ENCODE data around the gene ASXL3.

ASXL3 gene

DNA sequence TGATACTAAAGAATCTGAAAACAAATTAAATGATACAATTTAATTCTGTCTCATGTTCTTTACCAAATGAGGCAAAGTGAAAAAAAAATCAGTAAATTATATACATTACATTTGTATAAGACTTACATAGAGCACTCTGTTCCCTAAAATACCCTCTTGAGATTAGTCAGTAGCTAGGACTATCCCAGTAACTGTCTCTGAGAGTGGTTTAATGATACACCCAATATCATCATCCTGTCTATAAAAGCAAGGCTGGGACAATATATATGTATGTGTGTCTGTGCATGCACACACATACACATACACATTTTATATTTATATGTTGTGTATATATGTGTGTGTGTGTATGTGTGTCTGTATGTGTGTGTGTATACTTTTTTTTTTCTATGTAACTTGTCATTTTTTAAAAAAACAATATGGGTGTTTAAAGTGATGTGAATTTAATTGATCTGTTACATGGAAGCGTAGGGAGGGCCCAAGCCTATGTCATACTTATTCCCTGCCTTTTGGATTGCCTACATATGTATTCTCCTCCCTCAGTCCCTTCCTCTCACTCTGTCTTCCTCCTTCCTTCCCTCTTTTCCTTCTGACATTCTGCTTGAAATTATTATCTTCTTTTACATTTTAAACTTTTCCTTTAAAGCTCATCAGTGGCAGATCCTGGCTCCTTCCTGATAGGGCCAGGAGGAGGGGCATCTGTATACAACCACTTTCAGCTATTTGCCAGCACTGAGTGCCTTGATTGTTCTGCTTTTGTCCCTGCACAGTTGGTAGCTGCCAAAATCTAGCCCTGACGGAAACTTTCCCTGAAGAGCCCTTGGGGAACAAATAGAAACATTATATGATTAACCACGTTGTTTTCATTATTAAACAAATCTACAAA is 6.8 kb downstream of the ASXL3 start:
- no peak for DNase-seq

DNA sequence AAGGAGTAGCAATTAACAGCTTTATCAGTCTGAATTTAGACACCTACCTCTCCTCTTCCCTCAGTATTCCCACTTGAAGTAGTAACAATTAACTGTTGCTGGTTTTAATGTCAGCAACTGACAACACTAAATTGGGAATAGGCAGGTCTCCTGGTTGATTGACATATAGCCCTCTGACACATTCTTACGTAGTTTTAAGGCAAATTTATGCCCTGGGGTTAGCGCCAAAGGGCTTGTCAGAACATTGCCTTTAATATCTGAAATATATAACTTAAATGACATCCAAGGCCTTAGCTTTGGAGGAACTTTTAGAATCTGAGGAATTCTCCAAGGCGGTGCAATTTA is 7.4 kb downstream of the ASXL3 start:
- DNase-seq, result no peak

- no peak for DNase-seq
These were observed 10.3 kb downstream of the ASXL3 start for GRCh38 chr18:33588361-33588760.

- DNase-seq, result no peak
These were observed 15.2 kb downstream of the ASXL3 start for GRCh38 chr18:33593261-33593660.

- DNase-seq, result no peak
These were observed 16.8 kb downstream of the ASXL3 start for GRCh38 chr18:33594799-33595198.

DNA sequence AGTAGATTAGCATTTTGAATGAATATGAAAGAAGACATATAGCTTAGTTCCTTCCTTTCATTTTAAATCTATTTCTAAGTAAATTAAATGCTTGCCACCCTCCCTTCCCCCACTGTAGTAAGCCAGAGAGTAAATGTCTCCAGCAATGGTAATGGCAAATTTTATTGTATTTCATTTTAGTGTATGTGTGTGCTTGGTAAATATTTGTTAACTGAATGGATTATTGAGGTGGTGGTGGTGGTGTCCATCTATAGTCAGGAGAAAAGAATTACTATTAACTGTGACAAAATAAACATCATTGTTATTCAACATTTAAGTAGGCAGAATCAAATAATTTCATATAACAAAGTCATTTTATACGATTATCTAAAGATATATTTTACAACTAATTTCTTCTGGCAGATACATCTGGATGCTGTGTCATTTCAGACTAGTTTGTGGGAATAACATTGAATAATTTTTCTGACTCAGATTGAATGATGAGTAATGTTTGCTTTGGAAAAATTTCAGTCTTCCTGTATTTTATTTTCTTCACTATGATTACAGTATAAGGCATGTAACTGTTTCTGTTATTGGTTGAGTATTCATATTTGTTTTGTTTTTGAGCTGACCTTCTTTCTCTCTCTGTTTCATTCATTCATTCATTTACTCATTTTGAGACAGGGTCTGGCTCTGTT is 18.3 kb downstream of the ASXL3 start:
- DNase-seq, result no peak

- no peak for DNase-seq
These were observed 22.8 kb downstream of the ASXL3 start for GRCh38 chr18:33600846-33601245.

GRCh38 chr18:33603454-33603853 is 25.4 kb downstream of the ASXL3 start:
- no peak for DNase-seq

DNA sequence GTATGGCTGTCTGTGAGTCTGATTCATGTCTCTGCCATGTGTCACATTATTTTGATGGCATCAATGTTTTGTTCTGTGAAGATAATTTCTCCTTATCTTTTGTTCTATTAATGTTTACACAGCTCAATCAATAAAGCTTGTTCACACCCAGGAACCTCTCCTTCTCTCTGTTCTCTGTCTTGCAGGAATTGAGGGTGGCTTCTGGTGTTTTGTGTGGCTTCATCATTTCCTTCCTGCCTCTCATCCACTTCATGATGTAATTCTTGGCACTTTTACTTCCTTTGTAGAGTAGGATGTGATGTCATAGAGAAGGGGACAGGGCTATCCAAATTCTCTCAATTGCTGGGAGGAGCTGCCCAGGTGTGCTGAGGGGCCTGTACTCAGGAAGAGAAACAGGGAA is 27.2 kb downstream of the ASXL3 start:
- no peak for DNase-seq

GRCh38 chr18:33606621-33607020 is 28.6 kb downstream of the ASXL3 start:
- DNase-seq, result no peak

- DNase-seq, result no peak
These were observed 33.6 kb downstream of the ASXL3 start for GRCh38 chr18:33611525-33612135.

DNA sequence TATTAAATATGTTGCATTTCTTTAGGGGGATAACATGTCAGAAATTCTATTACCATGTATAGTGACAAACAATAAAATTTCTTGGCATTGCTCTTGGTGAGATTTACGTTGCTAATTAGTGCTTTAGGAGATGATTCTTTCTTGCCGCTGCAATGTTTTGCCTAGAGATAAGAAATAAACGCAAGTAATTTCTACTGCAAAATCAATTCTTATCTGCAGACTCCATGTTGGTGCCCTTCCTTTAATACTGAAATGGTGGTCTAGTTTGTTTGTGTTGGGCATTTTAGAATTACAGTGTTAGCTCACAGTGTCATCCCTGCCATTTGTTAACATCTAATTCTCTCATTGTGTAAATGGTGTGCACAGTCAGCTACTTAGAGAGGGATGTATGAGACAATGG is 34.6 kb downstream of the ASXL3 start:
- DNase-seq, result no peak

GRCh38 chr18:33616556-33616955 is 38.5 kb downstream of the ASXL3 start:
- DNase-seq, result no peak

GRCh38 chr18:33627114-33627513 is 49.1 kb downstream of the ASXL3 start:
- no peak for DNase-seq

- no peak for DNase-seq
These were observed 52.5 kb downstream of the ASXL3 start for GRCh38 chr18:33630476-33630875.

GRCh38 chr18:33641141-33641540 is 63.1 kb downstream of the ASXL3 start:
- DNase-seq, result no peak

- DNase-seq, result no peak
These were observed 66.5 kb downstream of the ASXL3 start for GRCh38 chr18:33644494-33644893.

GRCh38 chr18:33647365-33647764 is 69.3 kb downstream of the ASXL3 start:
- no peak for DNase-seq

GRCh38 chr18:33652635-33653034 is 74.6 kb downstream of the ASXL3 start:
- no peak for DNase-seq

GRCh38 chr18:33653231-33653630 is 75.2 kb downstream of the ASXL3 start:
- no peak for DNase-seq

DNA sequence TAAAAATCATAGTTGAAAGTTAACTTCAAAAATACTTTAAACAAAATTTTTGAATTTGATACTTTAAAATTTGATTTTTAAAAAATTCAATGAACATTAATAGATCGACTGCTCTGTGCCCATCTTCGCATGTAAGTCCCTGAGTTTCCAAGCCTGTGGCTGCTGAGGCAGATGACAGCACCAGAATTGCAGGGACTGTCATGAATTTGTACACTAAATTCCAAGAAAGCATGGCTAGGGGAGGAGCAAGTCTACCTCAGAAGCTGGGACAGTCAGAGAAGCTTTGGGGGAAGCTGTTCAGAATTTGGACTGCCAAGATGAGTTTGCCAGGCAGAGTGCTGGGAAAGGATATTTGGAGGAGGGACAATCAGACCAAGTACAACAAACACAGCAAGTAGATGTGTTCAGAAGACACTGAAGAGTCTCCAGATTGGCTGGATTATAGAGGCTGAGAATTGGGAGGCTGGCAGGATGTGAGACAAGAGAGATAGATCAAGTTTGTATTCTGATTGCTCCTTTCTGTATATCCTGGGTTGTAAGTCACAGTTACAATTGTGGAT is 79.0 kb downstream of the ASXL3 start:
- DNase-seq, result no peak

DNA sequence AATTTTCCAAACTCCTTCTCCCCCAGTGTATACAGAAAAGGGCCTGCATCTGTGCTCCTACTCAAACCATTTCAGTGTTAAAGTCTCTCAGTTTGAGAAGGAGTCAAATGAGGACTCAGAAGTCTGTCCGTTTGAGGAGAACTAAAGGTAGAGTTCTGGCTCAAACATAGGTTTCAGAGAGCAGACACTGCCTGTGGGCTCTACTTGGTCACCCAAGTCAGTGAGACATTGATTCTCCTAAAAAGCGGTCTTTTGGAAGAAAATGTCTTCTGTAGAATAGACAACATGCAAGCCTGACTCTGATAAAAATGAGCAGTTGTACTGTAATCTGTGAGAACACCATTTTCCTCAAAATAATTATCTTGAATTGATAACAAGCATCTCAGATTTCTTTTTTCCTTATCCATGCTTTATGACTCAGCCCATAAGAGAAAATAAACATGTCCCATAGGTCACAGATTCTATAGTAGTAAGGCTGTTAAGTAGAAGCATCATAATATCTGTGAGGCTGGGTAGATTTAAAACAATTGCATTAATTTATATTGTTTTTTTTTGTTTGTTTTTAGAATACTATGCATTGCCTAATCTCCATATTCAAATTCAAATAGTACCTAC is 82.8 kb downstream of the ASXL3 start:
- DNase-seq, result no peak

DNA sequence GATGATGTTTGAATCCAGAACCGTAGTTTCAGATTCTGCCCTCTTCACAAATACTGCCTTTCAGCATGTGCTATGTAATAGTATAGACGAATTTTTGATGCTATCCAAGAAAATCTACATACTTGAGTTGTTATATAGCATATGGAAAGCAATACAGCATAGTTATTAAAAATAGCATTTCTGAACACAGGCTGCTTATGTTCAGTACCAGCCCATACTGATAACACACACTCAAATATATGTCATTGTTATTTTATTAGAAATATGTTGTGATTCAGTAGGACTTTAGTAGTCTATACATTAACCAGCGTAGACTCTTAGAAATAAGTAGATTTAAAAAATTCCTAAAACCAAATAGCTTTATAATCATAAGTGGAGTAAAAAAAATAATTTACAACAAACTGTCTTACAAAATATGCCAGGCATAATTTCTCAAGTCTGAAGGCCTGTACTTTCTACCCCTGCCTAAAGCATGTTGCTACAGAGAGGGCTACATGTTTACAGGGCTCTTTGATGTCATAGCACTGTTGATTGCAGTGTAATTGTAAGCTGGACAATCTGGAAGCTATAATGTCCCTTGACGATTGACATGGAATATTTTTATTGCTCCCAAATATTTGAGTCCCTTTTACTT is 86.3 kb downstream of the ASXL3 start:
- DNase-seq, result no peak
